A673 (cell line): ENCODE results near the gene CCDC78. TPM values are rescaled to one million over a fixed set of nuclear protein-coding genes. Genes with fewer than 3 reads are reported as not detected.

ENCODE experiments used
- BruUV-seq: library from RNA; stranded (reverse); fragments of 400-500 nt; replicated peaks from 2 replicates; lab custom pipeline; 2021; lab: Mats Ljungman, UMichigan
- CTCF ChIA-PET: fragments of 300-600 bp; sonication (Branson Sonifier 250); formaldehyde crosslinking; loops from one replicate; lab custom pipeline; 2022; ENCODE audit warnings: antibody characterized with exemption; lab: Charles Lee
- POLR2A ChIA-PET: fragments of 300-600 bp; sonication (Branson Sonifier 250); formaldehyde crosslinking; loops from one replicate; lab custom pipeline; 2022; ENCODE audit warnings: antibody characterized with exemption; ENCODE audit not compliant: low non-redundant PET; lab: Charles Lee
- DNase-seq: peaks from one replicate; pipeline ENCODE4 v3.0.0-alpha.2; 2015; ENCODE audit warnings: low spot score
- H3K27ac ChIP-seq: fragments of 200-600 bp; sonication (generic); 2 replicates; pipeline ENCODE4 v1.5.1; 2016; ENCODE audit warnings: mixed run types, low read depth, mild to moderate bottlenecking, mixed read lengths, antibody characterized with exemption, low read length; ENCODE audit not compliant: poor library complexity, severe bottlenecking
- H3K27me3 ChIP-seq: fragments of 200-600 bp; sonication (generic); replicated peaks from 2 replicates; pipeline ENCODE4 v1.6.1; 2017; ENCODE audit warnings: mixed run types, low read depth, mild to moderate bottlenecking, mixed read lengths, antibody characterized with exemption, low read length; ENCODE audit not compliant: insufficient read depth, poor library complexity
- H3K36me3 ChIP-seq: fragments of 200-600 bp; sonication (generic); 2 replicates; pipeline ENCODE4 v1.6.1; 2016; ENCODE audit warnings: mixed run types, mild to moderate bottlenecking, mixed read lengths, antibody characterized with exemption, low read length; ENCODE audit not compliant: insufficient read depth, poor library complexity, severe bottlenecking
- H3K4me1 ChIP-seq: fragments of 200-600 bp; sonication (generic); 2 replicates; pipeline ENCODE4 v1.6.1; 2017; ENCODE audit warnings: mixed run types, mild to moderate bottlenecking, mixed read lengths, antibody characterized with exemption, low read length; ENCODE audit not compliant: insufficient read depth, poor library complexity, severe bottlenecking
- H3K4me3 ChIP-seq: fragments of 200-600 bp; sonication (generic); 2 replicates; pipeline ENCODE4 v1.5.1; 2016; ENCODE audit warnings: low read depth, mixed run types, mild to moderate bottlenecking, mixed read lengths, low read length; ENCODE audit not compliant: poor library complexity, severe bottlenecking
- H3K9me3 ChIP-seq: fragments of 200-600 bp; sonication (generic); 2 replicates; pipeline ENCODE4 v1.6.1; 2016; ENCODE audit warnings: mixed run types, low read depth, mild to moderate bottlenecking, mixed read lengths, antibody characterized with exemption, low read length; ENCODE audit not compliant: poor library complexity, severe bottlenecking
- EZH2 ChIP-seq: fragments of 200-600 bp; sonication (generic); IDR thresholded peaks from 2 replicates; pipeline ENCODE4 v1.6.1; 2017; ENCODE audit warnings: borderline replicate concordance, low read depth, mild to moderate bottlenecking, mixed read lengths, antibody characterized with exemption, low read length; ENCODE audit not compliant: poor library complexity, severe bottlenecking
- intact Hi-C: fragments of 100-400 bp; cut with micrococcal nuclease; formaldehyde crosslinking; loops from one replicate; pipeline ENCODE4 v1.10.0; 2022; ENCODE audit not compliant: unreplicated experiment
- microRNA-seq: library from miRNA; unstranded; fragments of <30 nt; microRNA quantifications from one replicate; pipeline ENCODE4 v1.2.0, GENCODE V29; 2021
- total RNA-seq: library from RNA; stranded (reverse); gene quantifications from 2 replicates; pipeline ENCODE4 v1.2.3, GENCODE V29; 2021
- TF ChIP-seq, protein P1 (sequence below): fragments of 300-800, 200-600 bp; sonication (generic); conservative IDR thresholded peaks from 2 replicates; pipeline ENCODE4 v1.5.1; 2017; ENCODE audit warnings: low read depth, mild to moderate bottlenecking, antibody characterized with exemption, low read length, moderate library complexity, mixed read lengths

Gene CCDC78
- total RNA-seq, 1 experiment from 2014 or later, result 0.28 TPM

DNA sequence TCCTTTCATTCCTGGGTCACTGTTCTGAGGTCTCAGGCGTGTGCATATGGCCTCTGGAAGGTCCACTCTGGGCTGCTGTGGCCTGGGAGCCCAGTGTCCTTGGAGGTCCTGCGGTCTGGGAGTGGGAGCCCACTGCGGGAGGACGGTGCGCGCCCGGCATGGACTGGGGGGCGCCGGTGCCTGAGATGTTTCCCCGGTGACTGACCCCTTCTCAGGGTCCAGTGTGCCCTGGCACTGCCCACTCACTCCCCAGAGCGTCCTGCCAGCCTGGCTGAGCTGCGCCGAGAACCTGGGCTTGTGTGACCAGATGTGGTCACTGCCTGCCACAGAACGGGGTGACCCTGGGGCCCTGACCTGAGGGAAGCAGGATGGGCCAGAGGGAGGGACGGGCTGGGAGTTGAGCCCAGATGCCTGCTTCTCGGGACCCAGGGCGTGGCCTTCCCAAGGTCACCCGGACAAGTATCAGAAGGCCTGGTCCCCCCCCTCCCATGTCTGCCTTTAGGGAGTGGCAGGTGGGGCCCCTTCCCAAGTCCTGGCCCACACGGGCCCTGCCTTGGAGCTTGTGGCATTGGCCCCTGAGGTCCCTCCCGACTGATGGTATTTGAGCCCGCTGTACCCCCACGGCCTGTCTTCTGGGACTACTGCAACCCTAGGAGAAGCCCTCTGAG is 51.9 kb downstream of the CCDC78 start:
- Histone ChIP-seq H3K4me1 (peaks cover 13% of the 10 kb centered on the region), H3K27me3 (no peaks in the 10 kb centered on the region), H3K9me3 (no peaks in the 10 kb centered on the region), H3K4me3 (no peak overlapping the region), H3K27ac (no peak overlapping the region), H3K36me3 (peaks cover 43% of the 10 kb centered on the region)
- CTCF ChIA-PET, result no interaction called here
- TF ChIP-seq EZH2, result no peak
- TF ChIP-seq, protein P1, sequence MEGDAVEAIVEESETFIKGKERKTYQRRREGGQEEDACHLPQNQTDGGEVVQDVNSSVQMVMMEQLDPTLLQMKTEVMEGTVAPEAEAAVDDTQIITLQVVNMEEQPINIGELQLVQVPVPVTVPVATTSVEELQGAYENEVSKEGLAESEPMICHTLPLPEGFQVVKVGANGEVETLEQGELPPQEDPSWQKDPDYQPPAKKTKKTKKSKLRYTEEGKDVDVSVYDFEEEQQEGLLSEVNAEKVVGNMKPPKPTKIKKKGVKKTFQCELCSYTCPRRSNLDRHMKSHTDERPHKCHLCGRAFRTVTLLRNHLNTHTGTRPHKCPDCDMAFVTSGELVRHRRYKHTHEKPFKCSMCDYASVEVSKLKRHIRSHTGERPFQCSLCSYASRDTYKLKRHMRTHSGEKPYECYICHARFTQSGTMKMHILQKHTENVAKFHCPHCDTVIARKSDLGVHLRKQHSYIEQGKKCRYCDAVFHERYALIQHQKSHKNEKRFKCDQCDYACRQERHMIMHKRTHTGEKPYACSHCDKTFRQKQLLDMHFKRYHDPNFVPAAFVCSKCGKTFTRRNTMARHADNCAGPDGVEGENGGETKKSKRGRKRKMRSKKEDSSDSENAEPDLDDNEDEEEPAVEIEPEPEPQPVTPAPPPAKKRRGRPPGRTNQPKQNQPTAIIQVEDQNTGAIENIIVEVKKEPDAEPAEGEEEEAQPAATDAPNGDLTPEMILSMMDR, result no peak
- no TSS peak for BruUV-seq
- DNase-seq, result no peak
- intact Hi-C loops, result no loop called here
- POLR2A ChIA-PET, result no interaction called here

DNA sequence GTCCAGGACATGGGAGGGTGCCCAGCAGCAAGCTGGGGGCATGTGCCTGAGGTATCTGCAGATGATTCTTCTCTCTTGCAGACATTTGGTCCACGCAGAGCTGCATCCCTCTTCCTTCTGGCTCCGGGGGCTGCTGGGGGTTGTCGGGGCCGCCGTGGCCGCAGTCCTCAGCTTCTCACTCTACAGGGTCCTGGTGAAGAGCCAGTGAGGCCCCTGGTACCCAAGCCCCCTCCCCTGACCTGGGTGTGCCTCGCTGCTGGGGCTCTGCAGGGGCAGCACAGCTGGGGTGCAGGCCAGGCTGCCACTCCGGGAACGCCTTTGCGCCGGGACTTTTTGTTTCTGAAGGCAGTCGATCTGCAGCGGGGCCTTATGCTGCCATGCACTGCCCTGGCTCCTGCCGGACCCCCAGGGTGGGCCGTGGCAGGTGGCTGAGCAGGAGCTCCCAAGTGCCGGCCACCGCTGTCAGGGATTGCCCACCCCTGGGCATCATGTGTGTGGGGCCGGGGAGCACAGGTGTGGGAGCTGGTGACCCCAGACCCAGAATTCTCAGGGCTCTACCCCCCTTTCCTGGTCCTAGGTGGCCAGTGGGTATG is 52.7 kb downstream of the CCDC78 start:
- Histone ChIP-seq H3K27me3 (no peaks in the 10 kb centered on the region), H3K4me3 (no peak overlapping the region), H3K36me3 (peaks cover 46% of the 10 kb centered on the region), H3K9me3 (no peaks in the 10 kb centered on the region), H3K4me1 (peaks cover 8% of the 10 kb centered on the region), H3K27ac (no peak overlapping the region)
- TF ChIP-seq EZH2, result no peak
- TF ChIP-seq, protein P1, result no peak
- BruUV-seq, result TSS peak; percentile 36
- no peak for DNase-seq
- ChIA-PET POLR2A (no interaction called here), CTCF (no interaction called here)
- intact Hi-C loops, result no loop called here

GRCh38 chr16:672851-673250 is 53.4 kb downstream of the CCDC78 start:
- intact Hi-C loops, result no loop called here
- TF ChIP-seq, protein P1, result no peak
- no peak for TF ChIP-seq EZH2
- Histone ChIP-seq H3K27ac (no peak overlapping the region), H3K36me3 (peaks cover 46% of the 10 kb centered on the region), H3K4me3 (no peak overlapping the region), H3K27me3 (no peaks in the 10 kb centered on the region), H3K4me1 (peaks cover 8% of the 10 kb centered on the region), H3K9me3 (no peaks in the 10 kb centered on the region)
- ChIA-PET POLR2A (no interaction called here), CTCF (no interaction called here)
- BruUV-seq, result no TSS peak
- DNase-seq, result no peak

Small RNAs within 50 kb of the gene (microRNA-seq; reads per million reads assigned to microRNA genes)
- not detected for gene MIR662

Other genes starting within 250 kb of the CCDC78 start
- gene CAPN15, start 198.7 kb downstream of the CCDC78 start, total RNA-seq, result 77.7 and 91.2 TPM in 2 replicates
- gene PRR35, start 166.0 kb downstream of the CCDC78 start, total RNA-seq, result 0.13 TPM in 1 of 2 replicates, not detected in the other
- 0.21 and 0.52 TPM in 2 replicates for gene NHLRC4, start 159.4 kb downstream of the CCDC78 start, total RNA-seq
- gene PIGQ, start 156.5 kb downstream of the CCDC78 start, total RNA-seq, result 59.4 and 65.7 TPM in 2 replicates
- gene RAB40C, start 136.4 kb downstream of the CCDC78 start, total RNA-seq, result 19.9 and 20.6 TPM in 2 replicates
- gene WFIKKN1, start 95.5 kb downstream of the CCDC78 start, total RNA-seq, result 1.7 and 1.8 TPM in 2 replicates
- 136 and 138 TPM in 2 replicates for gene METTL26, start 90.1 kb downstream of the CCDC78 start, total RNA-seq
- 22.4 and 27.1 TPM in 2 replicates for gene MCRIP2, start 84.6 kb downstream of the CCDC78 start, total RNA-seq
- gene WDR90, start 77.1 kb downstream of the CCDC78 start, total RNA-seq, result 143 and 147 TPM in 2 replicates
- 184 and 193 TPM in 2 replicates for gene RHOT2, start 58.3 kb downstream of the CCDC78 start, total RNA-seq
- gene RHBDL1, start 50.8 kb downstream of the CCDC78 start, total RNA-seq, result 1.5 and 2.3 TPM in 2 replicates
- 88.2 and 95.2 TPM in 2 replicates for gene STUB1, start 46.0 kb downstream of the CCDC78 start, total RNA-seq
- 78.1 and 87.1 TPM in 2 replicates for gene JMJD8, start 42.1 kb downstream of the CCDC78 start, total RNA-seq
- 17.7 and 18.2 TPM in 2 replicates for gene WDR24, start 36.0 kb downstream of the CCDC78 start, total RNA-seq
- gene FBXL16, start 20.6 kb downstream of the CCDC78 start, total RNA-seq, result 1.1 and 2.7 TPM in 2 replicates
- 0.86 and 1.8 TPM in 2 replicates for gene METRN, start 11.3 kb downstream of the CCDC78 start, total RNA-seq
- gene ANTKMT, start 5.3 kb downstream of the CCDC78 start, total RNA-seq, result 21.2 and 26.0 TPM in 2 replicates
- gene HAGHL, start 663 bp upstream of the CCDC78 start, total RNA-seq, result 2.5 and 3.5 TPM in 2 replicates
- 48.4 and 50.0 TPM in 2 replicates for gene CIAO3, start 14.6 kb upstream of the CCDC78 start, total RNA-seq
- not detected in 2 replicates for gene MSLN, start 34.3 kb upstream of the CCDC78 start, total RNA-seq
- gene RPUSD1, start 61.9 kb upstream of the CCDC78 start, total RNA-seq, result 36.1 and 41.1 TPM in 2 replicates
- 124 and 125 TPM in 2 replicates for gene CHTF18, start 62.2 kb upstream of the CCDC78 start, total RNA-seq
- gene GNG13, start 74.3 kb upstream of the CCDC78 start, total RNA-seq, result not detected in 2 replicates
- 21.0 and 26.3 TPM in 2 replicates for gene LMF1, start 244.5 kb upstream of the CCDC78 start, total RNA-seq